Liver (tissue), 9 donors: ENCODE measurements around the gene TP53I13. TPM values are rescaled to one million over a fixed set of nuclear protein-coding genes. Genes with fewer than 3 reads are reported as not detected.

Experiments used
- DNase-seq: peaks from one replicate; pipeline ENCODE4 v3.0.0-alpha.2; 2017; ENCODE audit warnings: low spot score
- H3K27ac ChIP-seq, 2 donors: one replicate each; pipeline ENCODE4 v1.7.0; 2013; ENCODE audit warnings: inconsistent platforms in 2 of 2, low read length in 2 of 2, control low read depth in 1 of 2, low read depth in 1 of 2, mild to moderate bottlenecking in 1 of 2
- H3K27me3 ChIP-seq, 4 donors: one replicate each; pipeline versions ENCODE4 v1.6.1 to v1.7.0; 2013; ENCODE audit warnings: low read length in 3 of 4, inconsistent platforms in 1 of 4, mild to moderate bottlenecking in 1 of 4, moderate library complexity in 1 of 4; ENCODE audit not compliant: control insufficient read depth in 4 of 4, insufficient read depth in 4 of 4
- H3K36me3 ChIP-seq, 4 donors: one replicate each; pipeline versions ENCODE4 v1.6.1 to v1.7.0; 2013; ENCODE audit warnings: low read length in 3 of 4, mild to moderate bottlenecking in 3 of 4, low read depth in 1 of 4, moderate library complexity in 1 of 4; ENCODE audit not compliant: control insufficient read depth in 4 of 4, insufficient read depth in 3 of 4
- H3K4me1 ChIP-seq, 4 donors: one replicate each; pipeline versions ENCODE4 v1.6.1 to v1.7.0; 2013; ENCODE audit warnings: low read length in 3 of 4, mild to moderate bottlenecking in 3 of 4, moderate library complexity in 1 of 4; ENCODE audit not compliant: control insufficient read depth in 4 of 4, insufficient read depth in 4 of 4
- H3K4me3 ChIP-seq, 3 donors: one replicate each; pipeline versions ENCODE4 v1.6.1 to v1.7.0; 2013; ENCODE audit warnings: low read length in 3 of 3, control low read depth in 1 of 3, low read depth in 1 of 3, mild to moderate bottlenecking in 1 of 3
- H3K9ac ChIP-seq, 2 donors: one replicate each; pipeline ENCODE4 v1.7.0; 2013; ENCODE audit warnings: low read length in 2 of 2, mild to moderate bottlenecking in 2 of 2, moderate library complexity in 2 of 2, control low read depth in 1 of 2, low read depth in 1 of 2
- H3K9me3 ChIP-seq, 4 donors: one replicate each; pipeline versions ENCODE4 v1.6.1 to v1.7.0; 2013; ENCODE audit warnings: low read length in 3 of 4; ENCODE audit not compliant: control insufficient read depth in 4 of 4
- ATF3 ChIP-seq: IDR thresholded peaks from 2 replicates; pipeline ENCODE4 v1.6.1; 2016; ENCODE audit warnings: antibody characterized with exemption
- CTCF ChIP-seq: fragments of 150-350 bp; IDR thresholded peaks from 2 replicates; pipeline ENCODE4 v1.5.1; 2017; ENCODE audit warnings: improper control_type of control experiment, low read depth, low read length; ENCODE audit not compliant: missing input control
- EGR1 ChIP-seq, 2 donors: IDR thresholded peaks; 2 replicates each; pipeline ENCODE4 v1.6.1; 2016 to 2018; ENCODE audit warnings: antibody characterized with exemption in 2 of 2, low read depth in 2 of 2
- FOXA1 ChIP-seq: IDR thresholded peaks from 2 replicates; pipeline ENCODE4 v1.6.1; 2016; ENCODE audit warnings: antibody characterized with exemption
- FOXA2 ChIP-seq: IDR thresholded peaks from 2 replicates; pipeline ENCODE4 v1.6.1; 2016; ENCODE audit warnings: antibody characterized with exemption
- GABPA ChIP-seq, 2 donors: IDR thresholded peaks in 1 of 2; conservative IDR thresholded peaks in 1 of 2; 2 replicates each; pipeline ENCODE4 v1.6.1; 2016; ENCODE audit warnings: antibody characterized with exemption in 2 of 2, mild to moderate bottlenecking in 1 of 2, moderate library complexity in 1 of 2
- HNF4G ChIP-seq: IDR thresholded peaks from 2 replicates; pipeline ENCODE4 v1.6.1; 2016; ENCODE audit warnings: antibody characterized with exemption
- JUND ChIP-seq, 2 donors: IDR thresholded peaks; 2 replicates each; pipeline ENCODE4 v1.6.1; 2016; ENCODE audit warnings: antibody characterized with exemption in 2 of 2
- NR2F2 ChIP-seq: IDR thresholded peaks from 2 replicates; pipeline ENCODE4 v1.6.1; 2016; ENCODE audit warnings: antibody characterized with exemption
- RAD21 ChIP-seq, 2 donors: IDR thresholded peaks; 2 replicates each; pipeline ENCODE4 v1.6.1; 2016; ENCODE audit warnings: antibody characterized with exemption in 2 of 2, mild to moderate bottlenecking in 2 of 2
- REST ChIP-seq: IDR thresholded peaks from 2 replicates; pipeline ENCODE4 v1.6.1; 2016; ENCODE audit warnings: antibody characterized with exemption, mild to moderate bottlenecking
- SP1 ChIP-seq: IDR thresholded peaks from 2 replicates; pipeline ENCODE4 v1.6.1; 2018; ENCODE audit warnings: antibody characterized with exemption, mild to moderate bottlenecking
- TAF1 ChIP-seq: conservative IDR thresholded peaks from 2 replicates; pipeline ENCODE4 v1.6.1; 2016; ENCODE audit warnings: antibody characterized with exemption, mild to moderate bottlenecking
- YY1 ChIP-seq: IDR thresholded peaks from 2 replicates; pipeline ENCODE4 v1.6.1; 2016; ENCODE audit warnings: antibody characterized with exemption, mild to moderate bottlenecking
- ZBTB33 ChIP-seq: IDR thresholded peaks from 2 replicates; pipeline ENCODE4 v1.6.1; 2016; ENCODE audit warnings: antibody characterized with exemption
- WGBS: extraction: QIAGEN DNeasy Blood & Tissue Kit; methylation state at CpG from one replicate; pipeline ENCODE4 v1.1.7; 2013; 5-methylcytosine and 5-hydroxymethylcytosine counted together
- polyA plus RNA-seq, 2 donors: library from polyadenylated mRNA; stranded (reverse) in 1 of 2; unstranded in 1 of 2; fragments of 200-250 nt in 1 of 2; fragments of >200 nt in 1 of 2; fragmentation: Nextera tagmentation in 1 of 2; extraction: Ambion mirVana in 1 of 2; gene quantifications; one replicate each; pipeline versions ENCODE4 v1.2.1 to v1.2.3, GENCODE V29; 2013 to 2015
- total RNA-seq, 2 donors: library from RNA; depleted of rRNA; stranded (reverse); fragments of >200 nt; gene quantifications; one replicate each; pipeline ENCODE4 v1.2.3, GENCODE V29; 2014
- donor health status: healthy.
- donor health status: healthy.
- donor health status: healthy.
- donor health status: healthy.
- donor health status: healthy.

Gene TP53I13
- total and polyA plus RNA-seq, 4 donors: 12.2 to 42.6 (median 24.5) TPM

GRCh38 chr17:29570521-29570920, 2.0 kb downstream of the TP53I13 start:
- H3K9ac ChIP-seq: no peak overlapping the region
- H3K4me1 ChIP-seq: peaks cover 23 to 75% (median 58%) of the 10 kb centered on the region in 4 donors
- TF ChIP-seq RAD21 (IDR thresholded peaks at IDR 0.05) (no peak), YY1 (no peak), ATF3 (no peak), REST (no peak), HNF4G (no peak), FOXA2 (no peak), SP1 (no peak), ZBTB33 (no peak), FOXA1 (no peak), NR2F2 (no peak), TAF1 (no peak), JUND (IDR thresholded peaks at IDR 0.05) (no peak), CTCF (no peak), EGR1 (IDR thresholded peaks at IDR 0.05; ENCODE audit: low read depth in 2 of 2) (no peak), GABPA (IDR thresholded peaks at IDR 0.05 in 1 of 2, conservative IDR thresholded peaks at IDR 0.05 in 1 of 2) (no peak)
- H3K27me3 ChIP-seq: no peaks in the 10 kb centered on the region
- H3K27ac ChIP-seq: no peak overlapping the region
- H3K4me3 ChIP-seq: no peak overlapping the region
- H3K9me3 ChIP-seq: no peaks in the 10 kb centered on the region
- H3K36me3 ChIP-seq: peaks cover 0 to 3% (median 2%) of the 10 kb centered on the region in 4 donors
- no peak for DNase-seq
- 83% methylated on average over 7 of the region's 7 CpGs for WGBS

DNA sequence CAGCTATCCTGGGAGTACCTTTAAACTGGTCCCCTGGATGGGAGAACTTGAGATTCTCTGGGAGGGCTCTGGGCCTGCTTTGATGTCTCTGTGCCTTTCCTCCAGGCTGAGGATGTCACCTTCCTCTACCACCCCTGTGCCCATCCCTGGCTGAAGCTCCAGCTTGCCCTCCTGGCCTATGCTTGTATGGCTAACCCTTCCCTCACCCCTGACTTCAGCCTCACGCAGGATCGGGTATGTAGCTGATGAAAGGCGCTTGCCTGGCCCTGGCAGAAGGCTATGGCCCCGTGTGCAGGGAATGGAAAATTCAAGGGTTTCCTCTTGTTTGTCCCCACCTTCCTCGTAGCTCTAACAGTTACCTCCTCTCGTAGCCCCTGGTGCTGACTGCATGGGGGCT, 3.0 kb downstream of the TP53I13 start:
- Histone ChIP-seq H3K9me3 (no peaks in the 10 kb centered on the region), H3K27me3 (no peaks in the 10 kb centered on the region), H3K9ac (no peak overlapping the region), H3K4me1 (peaks cover 21 to 66% (median 53%) of the 10 kb centered on the region in 4 donors), H3K27ac (no peak overlapping the region), H3K36me3 (peaks cover 2 to 7% (median 4%) of the 10 kb centered on the region in 4 donors), H3K4me3 (no peak overlapping the region)
- TF ChIP-seq NR2F2: no peak
- no peak for DNase-seq
- 94% methylated on average over 6 of the region's 6 CpGs for WGBS
